ENCODE results near the gene UBALD2. TPM values are rescaled to one million over a fixed set of nuclear protein-coding genes. Genes with fewer than 3 reads are reported as not detected.

UBALD2 gene
- total and polyA plus RNA-seq, 2 of the 8 experiments (the other 6 are each of a cell fraction or from before 2014, with no cell fraction given), result 17.8 to 22.6 TPM

- TF ChIP-seq, protein P1, sequence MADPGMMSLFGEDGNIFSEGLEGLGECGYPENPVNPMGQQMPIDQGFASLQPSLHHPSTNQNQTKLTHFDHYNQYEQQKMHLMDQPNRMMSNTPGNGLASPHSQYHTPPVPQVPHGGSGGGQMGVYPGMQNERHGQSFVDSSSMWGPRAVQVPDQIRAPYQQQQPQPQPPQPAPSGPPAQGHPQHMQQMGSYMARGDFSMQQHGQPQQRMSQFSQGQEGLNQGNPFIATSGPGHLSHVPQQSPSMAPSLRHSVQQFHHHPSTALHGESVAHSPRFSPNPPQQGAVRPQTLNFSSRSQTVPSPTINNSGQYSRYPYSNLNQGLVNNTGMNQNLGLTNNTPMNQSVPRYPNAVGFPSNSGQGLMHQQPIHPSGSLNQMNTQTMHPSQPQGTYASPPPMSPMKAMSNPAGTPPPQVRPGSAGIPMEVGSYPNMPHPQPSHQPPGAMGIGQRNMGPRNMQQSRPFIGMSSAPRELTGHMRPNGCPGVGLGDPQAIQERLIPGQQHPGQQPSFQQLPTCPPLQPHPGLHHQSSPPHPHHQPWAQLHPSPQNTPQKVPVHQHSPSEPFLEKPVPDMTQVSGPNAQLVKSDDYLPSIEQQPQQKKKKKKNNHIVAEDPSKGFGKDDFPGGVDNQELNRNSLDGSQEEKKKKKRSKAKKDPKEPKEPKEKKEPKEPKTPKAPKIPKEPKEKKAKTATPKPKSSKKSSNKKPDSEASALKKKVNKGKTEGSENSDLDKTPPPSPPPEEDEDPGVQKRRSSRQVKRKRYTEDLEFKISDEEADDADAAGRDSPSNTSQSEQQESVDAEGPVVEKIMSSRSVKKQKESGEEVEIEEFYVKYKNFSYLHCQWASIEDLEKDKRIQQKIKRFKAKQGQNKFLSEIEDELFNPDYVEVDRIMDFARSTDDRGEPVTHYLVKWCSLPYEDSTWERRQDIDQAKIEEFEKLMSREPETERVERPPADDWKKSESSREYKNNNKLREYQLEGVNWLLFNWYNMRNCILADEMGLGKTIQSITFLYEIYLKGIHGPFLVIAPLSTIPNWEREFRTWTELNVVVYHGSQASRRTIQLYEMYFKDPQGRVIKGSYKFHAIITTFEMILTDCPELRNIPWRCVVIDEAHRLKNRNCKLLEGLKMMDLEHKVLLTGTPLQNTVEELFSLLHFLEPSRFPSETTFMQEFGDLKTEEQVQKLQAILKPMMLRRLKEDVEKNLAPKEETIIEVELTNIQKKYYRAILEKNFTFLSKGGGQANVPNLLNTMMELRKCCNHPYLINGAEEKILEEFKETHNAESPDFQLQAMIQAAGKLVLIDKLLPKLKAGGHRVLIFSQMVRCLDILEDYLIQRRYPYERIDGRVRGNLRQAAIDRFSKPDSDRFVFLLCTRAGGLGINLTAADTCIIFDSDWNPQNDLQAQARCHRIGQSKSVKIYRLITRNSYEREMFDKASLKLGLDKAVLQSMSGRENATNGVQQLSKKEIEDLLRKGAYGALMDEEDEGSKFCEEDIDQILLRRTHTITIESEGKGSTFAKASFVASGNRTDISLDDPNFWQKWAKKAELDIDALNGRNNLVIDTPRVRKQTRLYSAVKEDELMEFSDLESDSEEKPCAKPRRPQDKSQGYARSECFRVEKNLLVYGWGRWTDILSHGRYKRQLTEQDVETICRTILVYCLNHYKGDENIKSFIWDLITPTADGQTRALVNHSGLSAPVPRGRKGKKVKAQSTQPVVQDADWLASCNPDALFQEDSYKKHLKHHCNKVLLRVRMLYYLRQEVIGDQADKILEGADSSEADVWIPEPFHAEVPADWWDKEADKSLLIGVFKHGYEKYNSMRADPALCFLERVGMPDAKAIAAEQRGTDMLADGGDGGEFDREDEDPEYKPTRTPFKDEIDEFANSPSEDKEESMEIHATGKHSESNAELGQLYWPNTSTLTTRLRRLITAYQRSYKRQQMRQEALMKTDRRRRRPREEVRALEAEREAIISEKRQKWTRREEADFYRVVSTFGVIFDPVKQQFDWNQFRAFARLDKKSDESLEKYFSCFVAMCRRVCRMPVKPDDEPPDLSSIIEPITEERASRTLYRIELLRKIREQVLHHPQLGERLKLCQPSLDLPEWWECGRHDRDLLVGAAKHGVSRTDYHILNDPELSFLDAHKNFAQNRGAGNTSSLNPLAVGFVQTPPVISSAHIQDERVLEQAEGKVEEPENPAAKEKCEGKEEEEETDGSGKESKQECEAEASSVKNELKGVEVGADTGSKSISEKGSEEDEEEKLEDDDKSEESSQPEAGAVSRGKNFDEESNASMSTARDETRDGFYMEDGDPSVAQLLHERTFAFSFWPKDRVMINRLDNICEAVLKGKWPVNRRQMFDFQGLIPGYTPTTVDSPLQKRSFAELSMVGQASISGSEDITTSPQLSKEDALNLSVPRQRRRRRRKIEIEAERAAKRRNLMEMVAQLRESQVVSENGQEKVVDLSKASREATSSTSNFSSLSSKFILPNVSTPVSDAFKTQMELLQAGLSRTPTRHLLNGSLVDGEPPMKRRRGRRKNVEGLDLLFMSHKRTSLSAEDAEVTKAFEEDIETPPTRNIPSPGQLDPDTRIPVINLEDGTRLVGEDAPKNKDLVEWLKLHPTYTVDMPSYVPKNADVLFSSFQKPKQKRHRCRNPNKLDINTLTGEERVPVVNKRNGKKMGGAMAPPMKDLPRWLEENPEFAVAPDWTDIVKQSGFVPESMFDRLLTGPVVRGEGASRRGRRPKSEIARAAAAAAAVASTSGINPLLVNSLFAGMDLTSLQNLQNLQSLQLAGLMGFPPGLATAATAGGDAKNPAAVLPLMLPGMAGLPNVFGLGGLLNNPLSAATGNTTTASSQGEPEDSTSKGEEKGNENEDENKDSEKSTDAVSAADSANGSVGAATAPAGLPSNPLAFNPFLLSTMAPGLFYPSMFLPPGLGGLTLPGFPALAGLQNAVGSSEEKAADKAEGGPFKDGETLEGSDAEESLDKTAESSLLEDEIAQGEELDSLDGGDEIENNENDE (IDR thresholded peaks at IDR 0.05; ENCODE audit: insufficient replicate concordance, low read length), result no peak
- TF ChIP-seq NANOG (IDR thresholded peaks at IDR 0.05; ENCODE audit: insufficient read depth, low read depth, low read length, poor library complexity, severe bottlenecking) (no peak), CEBPB (IDR thresholded peaks at IDR 0.05; ENCODE audit: low read depth, low read length) (no peak)
These were observed 4.9 kb upstream of the UBALD2 start (continued) for GRCh38 chr17:76260220-76260619.

Measured in H1 (cell line).